Gastrocnemius medialis (tissue), 4 donors: Measurements from ENCODE around the gene LTO1. TPM values are rescaled to one million over a fixed set of nuclear protein-coding genes. Genes with fewer than 3 reads are reported as not detected.

Source experiments
- ATAC-seq, 2 donors: fragments of 150-250 bp; one replicate each; pipeline ENCODE4 v1.9.1; 2016
- DNase-seq, 2 donors: peaks; one replicate each; pipeline ENCODE4 v3.0.0-alpha.2; 2019
- H3K27ac ChIP-seq, 4 donors: fragments of 200-600 bp; sonication (generic); 1 replicate in 1 of 4; 2 replicates in 3 of 4; pipeline ENCODE4 v1.5.1; 2016 to 2018; ENCODE audit warnings: mild to moderate bottlenecking in 2 of 4, moderate library complexity in 1 of 4
- H3K27me3 ChIP-seq, 3 donors: fragments of 200-600 bp; sonication (generic) in 2 of 3; 1 replicate in 1 of 3; 2 replicates in 2 of 3; pipeline versions ENCODE4 v1.5.1 to v1.6.0; 2016 to 2019; ENCODE audit warnings: mild to moderate bottlenecking in 1 of 3, moderate library complexity in 1 of 3
- H3K36me3 ChIP-seq, 2 donors: fragments of 200-600 bp; sonication (generic) in 1 of 2; one replicate each; pipeline ENCODE4 v1.5.1; 2017 to 2018
- H3K4me1 ChIP-seq, 2 donors: fragments of 200-600 bp; sonication (generic) in 1 of 2; one replicate each; pipeline ENCODE4 v1.5.1; 2016 to 2017; ENCODE audit warnings: mild to moderate bottlenecking in 2 of 2
- H3K4me3 ChIP-seq, 4 donors: fragments of 200-600 bp; sonication (generic) in 3 of 4; 1 replicate in 1 of 4; 2 replicates in 3 of 4; pipeline ENCODE4 v1.5.1; 2016 to 2019; ENCODE audit warnings: mild to moderate bottlenecking in 2 of 4
- H3K9me3 ChIP-seq, 3 donors: fragments of 200-600 bp; sonication (generic) in 2 of 3; 1 replicate in 1 of 3; 2 replicates in 2 of 3; pipeline ENCODE4 v1.5.1; 2016 to 2019
- POLR2A ChIP-seq, 2 donors: fragments of 450-650 bp; IDR thresholded peaks; one replicate each; pipeline ENCODE4 v1.6.1; 2017; ENCODE audit warnings: antibody characterized with exemption in 2 of 2, mild to moderate bottlenecking in 2 of 2, moderate library complexity in 2 of 2
- in situ Hi-C, 4 donors: fragments of 200-750 bp; cut with MboI; loops; one replicate each; pipeline versions ENCODE4 v1.15.0 to v1.8.0; 2017; ENCODE audit warnings: low sequenced_read_pairs in 4 of 4
- intact Hi-C: fragments of 100-400 bp; cut with DNase I; formaldehyde crosslinking; loops from one replicate; pipeline ENCODE4 v1.15.1; 2023; ENCODE audit warnings: low total_unique reads
- total RNA-seq, 4 donors: library from RNA; depleted of rRNA; stranded (reverse); fragments of >200 nt; gene quantifications; one replicate each; pipeline versions ENCODE4 v1.1.0 to v1.2.3, GENCODE V29; 2016
- TF ChIP-seq, protein P1 (sequence below), 5 experiments: fragments of 450-650 bp in 3 of 5; fragments of 200-600 bp in 2 of 5; sonication (generic) in 2 of 5; IDR thresholded peaks in 4 of 5; conservative IDR thresholded peaks in 1 of 5; 1 replicate in 4 of 5; 2 replicates in 1 of 5; pipeline ENCODE4 v1.5.1; 2016 to 2019; ENCODE audit warnings: antibody characterized with exemption in 5 of 5, mild to moderate bottlenecking in 3 of 5, moderate library complexity in 3 of 5

Gene LTO1
- total RNA-seq, 4 donors from 2014 or later = 9.5 to 18.2 (median 13.3) TPM

- H3K27me3 ChIP-seq = peaks cover 16 to 32% (median 31%) of the 10 kb centered on the region in 3 donors
- H3K4me1 ChIP-seq = peaks cover 6 to 23% of the 10 kb centered on the region in 2 donors
- no peak overlapping the region for H3K27ac ChIP-seq
- no peaks in the 10 kb centered on the region for H3K36me3 ChIP-seq
- intact Hi-C loops = loop anchor here (5.0 kb wide), 1 partner anchor 353 kb away; the partner anchor contains the start of gene MYEOV
- no peak for ATAC-seq
- DNase-seq = no peak
- H3K9me3 ChIP-seq = no peaks in the 10 kb centered on the region
- H3K4me3 ChIP-seq = no peak overlapping the region
- no peak for TF ChIP-seq POLR2A (IDR thresholded peaks at IDR 0.05)
- TF ChIP-seq, protein P1, sequence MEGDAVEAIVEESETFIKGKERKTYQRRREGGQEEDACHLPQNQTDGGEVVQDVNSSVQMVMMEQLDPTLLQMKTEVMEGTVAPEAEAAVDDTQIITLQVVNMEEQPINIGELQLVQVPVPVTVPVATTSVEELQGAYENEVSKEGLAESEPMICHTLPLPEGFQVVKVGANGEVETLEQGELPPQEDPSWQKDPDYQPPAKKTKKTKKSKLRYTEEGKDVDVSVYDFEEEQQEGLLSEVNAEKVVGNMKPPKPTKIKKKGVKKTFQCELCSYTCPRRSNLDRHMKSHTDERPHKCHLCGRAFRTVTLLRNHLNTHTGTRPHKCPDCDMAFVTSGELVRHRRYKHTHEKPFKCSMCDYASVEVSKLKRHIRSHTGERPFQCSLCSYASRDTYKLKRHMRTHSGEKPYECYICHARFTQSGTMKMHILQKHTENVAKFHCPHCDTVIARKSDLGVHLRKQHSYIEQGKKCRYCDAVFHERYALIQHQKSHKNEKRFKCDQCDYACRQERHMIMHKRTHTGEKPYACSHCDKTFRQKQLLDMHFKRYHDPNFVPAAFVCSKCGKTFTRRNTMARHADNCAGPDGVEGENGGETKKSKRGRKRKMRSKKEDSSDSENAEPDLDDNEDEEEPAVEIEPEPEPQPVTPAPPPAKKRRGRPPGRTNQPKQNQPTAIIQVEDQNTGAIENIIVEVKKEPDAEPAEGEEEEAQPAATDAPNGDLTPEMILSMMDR (IDR thresholded peaks at IDR 0.05 in 4 of 5, conservative IDR thresholded peaks at IDR 0.05 in 1 of 5) = no peak
- in situ Hi-C loops = loop anchor here in 2 of 4 donors (25.0 kb wide), 2 partner anchors 358 to 533 kb away; partner anchors contain the start of gene MYEOV (in 1 of the 2)
Observed at GRCh38 chr11:69644962-69645675, 30.0 kb downstream of the LTO1 start.

GRCh38 chr11:69644071-69644961 lies 30.8 kb downstream of the LTO1 start:
- H3K27ac ChIP-seq = no peak overlapping the region
- H3K9me3 ChIP-seq = no peaks in the 10 kb centered on the region
- no peak for TF ChIP-seq POLR2A (IDR thresholded peaks at IDR 0.05)
- TF ChIP-seq, protein P1 (IDR thresholded peaks at IDR 0.05 in 4 of 5, conservative IDR thresholded peaks at IDR 0.05 in 1 of 5) = no peak
- intact Hi-C loops (loop anchor here (5.0 kb wide), 1 partner anchor 352 kb away; the partner anchor contains the start of gene MYEOV), in situ Hi-C loops (loop anchor here in 2 of 4 donors (25.0 kb wide), 2 partner anchors 357 to 532 kb away; partner anchors contain the start of gene MYEOV (in 1 of the 2))
- ATAC-seq (no peak), DNase-seq (no peak)
- H3K4me3 ChIP-seq = no peak overlapping the region
- H3K4me1 ChIP-seq = peaks cover 9 to 28% of the 10 kb centered on the region in 2 donors
- peaks cover 21 to 40% (median 39%) of the 10 kb centered on the region in 3 donors for H3K27me3 ChIP-seq
- H3K36me3 ChIP-seq = no peaks in the 10 kb centered on the region

DNA sequence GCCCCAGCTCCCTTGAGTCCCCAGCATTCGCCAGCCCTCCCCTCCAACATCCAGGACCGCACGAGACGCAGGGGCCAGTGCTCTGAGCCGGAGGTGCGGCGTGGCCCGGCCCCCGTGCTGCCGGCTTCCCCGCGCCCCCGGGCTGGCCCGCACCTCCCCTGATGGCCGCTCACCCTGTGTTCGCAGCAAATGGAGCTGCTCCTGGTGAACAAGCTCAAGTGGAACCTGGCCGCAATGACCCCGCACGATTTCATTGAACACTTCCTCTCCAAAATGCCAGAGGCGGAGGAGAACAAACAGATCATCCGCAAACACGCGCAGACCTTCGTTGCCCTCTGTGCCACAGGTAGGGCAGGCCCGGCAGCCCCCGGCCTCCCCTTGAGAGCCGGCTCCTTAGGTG lies 31.5 kb downstream of the LTO1 start:
- Histone ChIP-seq H3K36me3 (no peaks in the 10 kb centered on the region), H3K27ac (no peak overlapping the region), H3K9me3 (no peaks in the 10 kb centered on the region), H3K4me1 (peaks cover 14 to 34% of the 10 kb centered on the region in 2 donors), H3K27me3 (peaks cover 24 to 47% (median 46%) of the 10 kb centered on the region in 3 donors), H3K4me3 (peak overlapping the region in 1 of 4 donors; percentile 56)
- no peak for TF ChIP-seq POLR2A (IDR thresholded peaks at IDR 0.05)
- TF ChIP-seq, protein P1 (IDR thresholded peaks at IDR 0.05 in 4 of 5, conservative IDR thresholded peaks at IDR 0.05 in 1 of 5) = peak in 2 of 5 experiments; percentile 26 to 33
- intact Hi-C loops (loop anchor here (1.0 to 5.0 kb wide), 3 partner anchors 201 to 542 kb away; partner anchors contain the start of gene MYEOV), in situ Hi-C loops (loop anchor here in 2 of 4 donors (25.0 kb wide), 2 partner anchors 356 to 531 kb away; partner anchors contain the start of gene MYEOV (in 1 of the 2))
- DNase-seq (no peak), ATAC-seq (peak in 1 of 2 donors; percentile 3)

GRCh38 chr11:69642913-69643632 lies 32.1 kb downstream of the LTO1 start:
- TF ChIP-seq POLR2A (IDR thresholded peaks at IDR 0.05) = no peak
- TF ChIP-seq, protein P1 (IDR thresholded peaks at IDR 0.05 in 4 of 5, conservative IDR thresholded peaks at IDR 0.05 in 1 of 5) = peak; percentile 77 to 94 (median 84)
- Histone ChIP-seq H3K27me3 (peaks cover 30 to 53% (median 50%) of the 10 kb centered on the region in 3 donors), H3K4me1 (peaks cover 19 to 40% of the 10 kb centered on the region in 2 donors), H3K4me3 (peak overlapping the region; percentile 56 to 76 (median 64)), H3K36me3 (no peaks in the 10 kb centered on the region), H3K27ac (peak overlapping the region in 2 of 4 donors; percentile 24 to 39), H3K9me3 (no peaks in the 10 kb centered on the region)
- DNase-seq (peak; percentile 22 to 47), ATAC-seq (peak; percentile 71 to 79)
- intact Hi-C loops = loop anchor here (1.0 to 5.0 kb wide), 3 partner anchors 200 to 542 kb away; partner anchors contain the start of gene MYEOV
- in situ Hi-C loops = loop anchor here in 2 of 4 donors (25.0 kb wide), 2 partner anchors 356 to 531 kb away; partner anchors contain the start of gene MYEOV (in 1 of the 2)
